HG02852 (cell line): ENCODE results near the gene PRPS2.

Experiments
- ATAC-seq: cut with Tn5 transposase; IDR thresholded peaks from one replicate; pipeline ENCODE4 v1.9.1; 2021; ENCODE audit warnings: mild to moderate bottlenecking, moderate library complexity; ENCODE audit not compliant: unreplicated experiment

PRPS2 gene

GRCh38 chrX:12811658-12812057 lies 20.4 kb downstream of the PRPS2 start:
- ATAC-seq: no peak

GRCh38 chrX:12814420-12814819 lies 23.2 kb downstream of the PRPS2 start:
- no peak for ATAC-seq

- ATAC-seq: no peak
These were observed 26.3 kb downstream of the PRPS2 start for GRCh38 chrX:12817528-12817927.

DNA sequence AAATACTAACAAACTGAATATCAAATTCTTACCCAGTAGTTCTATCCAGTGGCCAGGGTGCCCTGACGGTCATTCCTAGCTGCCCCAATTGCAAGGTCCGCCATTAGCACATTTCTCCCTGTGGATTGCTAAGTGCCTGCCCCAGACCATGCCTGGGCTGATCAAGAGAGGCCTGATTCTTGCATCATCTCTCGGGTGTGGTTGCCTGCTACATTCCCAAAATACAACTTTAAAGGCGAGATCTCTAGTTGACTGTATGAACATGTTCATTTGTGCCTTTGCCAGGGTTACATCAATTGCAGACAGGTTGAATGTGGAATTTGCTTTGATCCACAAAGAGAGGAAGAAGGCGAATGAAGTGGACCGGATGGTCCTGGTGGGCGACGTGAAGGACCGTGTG lies 28.0 kb downstream of the PRPS2 start:
- no peak for ATAC-seq

DNA sequence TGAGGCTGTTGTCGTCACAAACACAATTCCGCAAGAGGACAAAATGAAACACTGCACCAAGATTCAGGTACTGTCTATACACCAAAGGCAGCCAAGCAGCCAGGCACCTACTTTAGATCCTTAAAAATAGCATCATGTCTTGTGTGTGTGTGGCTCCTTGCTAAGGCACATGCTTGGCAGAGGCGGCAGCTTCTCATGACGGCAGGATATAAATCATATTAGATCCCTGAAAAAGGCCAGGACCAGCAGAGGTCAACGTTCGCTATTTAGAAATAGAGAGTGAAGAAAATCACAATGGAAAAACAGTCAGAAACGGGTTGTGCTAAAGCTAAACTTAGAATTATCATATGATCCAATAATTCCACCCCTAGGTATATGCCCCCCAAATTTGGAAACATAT lies 29.5 kb downstream of the PRPS2 start:
- no peak for ATAC-seq

DNA sequence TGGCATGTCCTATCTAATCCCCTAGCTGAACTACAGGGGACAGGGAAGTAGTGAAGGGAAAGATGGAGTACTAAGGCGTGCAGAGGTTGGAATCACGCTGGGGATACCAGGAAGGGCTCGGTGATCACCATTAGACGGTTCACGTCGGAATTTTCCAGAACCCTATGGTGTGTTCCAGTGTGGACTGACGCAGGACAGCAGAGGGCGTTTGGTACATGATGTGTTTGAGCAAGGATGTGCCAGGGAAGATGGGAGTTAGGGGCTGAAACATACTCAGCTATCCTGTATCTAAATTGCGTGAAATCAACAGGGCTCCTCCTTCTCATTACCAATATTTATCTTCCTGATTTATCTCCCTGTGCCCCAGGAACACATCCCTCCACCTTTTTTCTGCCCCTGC lies 33.7 kb downstream of the PRPS2 start:
- ATAC-seq: no peak

DNA sequence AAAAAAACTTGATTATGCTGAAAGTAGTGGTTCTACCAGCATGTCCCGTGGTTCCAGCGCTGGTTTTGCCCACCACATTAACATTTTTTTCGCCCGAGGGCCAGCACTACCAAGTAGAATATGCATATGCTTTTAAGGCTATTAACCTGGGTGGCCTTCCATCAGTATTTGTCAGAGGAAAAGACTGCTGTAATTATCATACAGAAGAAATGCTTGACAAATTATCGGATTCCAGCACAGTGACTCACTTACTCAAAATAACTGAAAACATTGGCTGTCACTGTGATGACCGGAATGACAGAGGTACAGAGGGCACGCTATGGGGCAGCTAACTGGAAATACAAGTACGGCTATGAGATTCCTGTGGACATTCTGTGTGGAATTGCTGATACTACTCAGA lies 34.6 kb downstream of the PRPS2 start:
- ATAC-seq: no peak

- peak; percentile 8 for ATAC-seq
These were observed 52.0 kb downstream of the PRPS2 start for GRCh38 chrX:12843061-12843667.

DNA sequence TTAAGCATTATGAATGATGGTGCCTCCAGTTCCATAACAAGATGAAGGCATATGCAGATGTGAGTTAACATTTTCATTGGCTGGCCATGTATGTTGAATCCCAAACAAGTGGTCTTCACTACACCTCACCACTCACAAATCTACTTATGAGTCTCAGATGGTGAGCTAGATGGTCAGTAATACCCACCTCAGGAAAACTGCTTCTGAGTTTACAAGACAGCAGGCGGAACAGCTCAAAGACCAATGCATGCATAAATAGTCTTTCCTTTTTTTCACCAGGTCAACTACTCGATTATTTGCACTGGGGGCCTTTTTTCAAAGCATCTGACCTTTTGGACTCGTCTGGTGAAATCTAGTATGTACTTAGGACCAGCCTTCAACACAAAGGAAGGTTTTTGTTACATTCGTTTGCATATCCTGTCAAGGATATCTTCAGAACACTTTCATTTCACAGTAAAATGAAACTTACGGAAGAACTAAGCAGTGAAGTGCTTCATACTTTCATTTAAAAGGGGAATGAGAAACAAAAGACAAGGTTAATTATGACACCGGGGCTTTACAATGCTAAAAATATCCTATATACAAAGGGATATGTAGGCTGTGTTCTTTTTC lies 52.6 kb downstream of the PRPS2 start:
- peak; percentile 95 for ATAC-seq

GRCh38 chrX:12844319-12844718 lies 53.1 kb downstream of the PRPS2 start:
- peak; percentile 25 for ATAC-seq

- no peak for ATAC-seq
These were observed 74.1 kb downstream of the PRPS2 start for GRCh38 chrX:12865359-12865758.

DNA sequence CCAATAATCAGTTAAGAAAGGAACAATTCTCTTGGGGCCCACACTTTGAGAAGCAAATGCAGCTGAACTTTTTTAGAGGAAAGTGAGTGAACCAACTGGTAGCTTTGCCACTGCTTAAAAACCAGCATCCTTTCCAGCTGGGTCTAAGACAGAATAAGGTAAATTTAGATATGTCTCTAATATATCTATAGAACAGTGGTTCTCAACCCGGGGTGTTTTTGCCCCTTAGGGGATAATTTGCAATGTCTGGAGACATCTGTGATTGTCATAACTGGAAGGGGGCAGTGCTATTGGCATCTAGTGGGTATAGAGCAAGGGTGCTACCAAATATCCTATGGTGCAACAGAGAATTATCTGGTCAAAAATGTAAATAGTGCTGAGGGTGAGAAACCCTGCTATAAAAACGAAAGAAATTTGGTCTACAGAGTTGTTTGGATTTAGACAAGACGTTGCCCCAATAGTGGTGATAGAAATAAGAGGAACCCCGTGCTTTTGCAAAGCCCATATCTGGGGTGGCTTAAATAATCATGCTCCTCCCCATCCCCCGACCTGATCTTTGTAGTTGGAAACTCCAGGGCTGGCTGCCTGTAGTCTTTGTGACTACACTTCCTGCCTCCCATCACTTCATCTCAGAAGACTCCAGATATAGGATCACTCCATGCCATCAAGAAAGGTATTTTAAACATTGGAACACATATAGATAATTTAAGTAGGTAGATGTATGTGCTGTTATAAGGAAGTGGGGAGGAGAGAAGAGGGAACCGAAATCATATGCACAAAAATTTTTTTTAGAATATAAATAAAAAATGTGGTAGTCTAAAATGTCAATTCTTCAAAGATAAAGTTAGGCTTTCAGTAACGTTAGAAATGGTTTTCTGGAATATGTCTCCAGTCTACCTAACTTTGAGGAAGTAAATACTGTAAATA lies 75.5 kb downstream of the PRPS2 start, which contains the start of gene TLR7:
TSS of gene TLR7 (plus strand) at position 622 of the 927 bp plus-strand sequence. CDS start 507 bp downstream, outside the sequence.
- ATAC-seq: no peak

DNA sequence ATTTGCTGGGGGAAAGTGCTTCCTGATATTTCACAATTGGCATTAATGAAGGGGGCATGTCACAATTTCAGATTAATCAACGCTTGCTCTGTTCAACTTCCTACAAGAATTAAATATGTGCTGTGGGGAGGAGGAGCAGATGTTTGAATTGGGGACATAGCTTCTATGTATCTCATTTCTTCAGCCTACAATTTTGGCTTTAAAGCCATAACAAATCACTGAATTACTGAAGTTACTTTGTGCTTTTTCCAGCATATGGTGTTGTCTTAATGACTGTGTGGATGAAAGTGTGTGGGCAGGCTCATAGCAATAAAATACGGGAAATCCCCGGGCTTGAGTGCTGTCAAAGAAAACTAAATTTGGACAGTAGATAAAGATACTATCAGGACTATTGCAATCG lies 76.5 kb downstream of the PRPS2 start:
- no peak for ATAC-seq

DNA sequence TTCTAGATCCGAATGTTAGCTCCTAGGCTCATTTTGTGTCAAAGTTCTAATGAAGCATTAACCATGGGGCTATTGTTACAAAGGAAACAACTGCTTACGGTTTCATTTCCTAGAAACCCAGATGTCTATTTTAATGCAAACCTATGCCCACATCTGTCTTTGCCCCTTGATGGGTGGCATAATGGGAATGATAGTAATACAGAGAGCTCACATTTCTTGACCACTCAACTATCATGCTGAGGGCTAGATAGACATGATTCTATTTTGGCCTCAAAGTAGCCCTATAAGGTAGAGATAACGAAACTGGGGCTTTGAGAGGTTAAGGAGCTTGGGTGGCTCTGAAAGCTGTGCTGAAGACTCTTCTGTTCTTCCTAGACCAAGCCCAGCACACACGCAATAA lies 77.5 kb downstream of the PRPS2 start:
- ATAC-seq: peak; percentile 63

DNA sequence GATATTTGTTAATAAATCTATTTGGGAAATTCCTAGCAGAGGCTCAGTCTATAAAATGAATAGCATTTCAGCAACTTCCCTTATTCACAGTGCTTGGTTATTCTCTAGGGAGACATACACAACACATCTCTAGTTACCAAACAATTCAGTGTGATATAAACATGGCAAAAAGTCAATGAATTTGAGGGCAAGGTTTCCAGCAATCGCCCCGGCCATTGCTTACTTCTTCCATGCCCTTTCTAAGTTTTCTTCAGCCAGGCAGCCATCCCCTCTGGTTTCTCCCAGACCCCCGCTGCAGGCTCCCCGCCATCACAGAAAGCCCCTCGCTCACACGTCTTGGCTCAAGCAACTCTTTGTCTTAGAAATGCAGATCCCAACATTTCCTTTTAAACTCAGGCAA lies 80.0 kb downstream of the PRPS2 start:
- no peak for ATAC-seq

GRCh38 chrX:12872741-12873140 lies 81.5 kb downstream of the PRPS2 start:
- ATAC-seq: no peak
